WTC11 (cell line): ENCODE results near the gene CORO1C.

Experiments
- CTCF ChIP-seq: fragments of 200-600 bp; IDR thresholded peaks from 2 replicates; pipeline ENCODE4 v1.8.0; 2022; ENCODE audit warnings: antibody characterized with exemption
- MAX ChIP-seq: sonication (generic); formaldehyde crosslinking; IDR thresholded peaks from 2 replicates; pipeline ENCODE4 v1.8.0; 2022; ENCODE audit warnings: mild to moderate bottlenecking, missing genetic modification reagents
- PRRX2 ChIP-seq: fragments of 250-450 bp; sonication (Bioruptor Pico); IDR thresholded peaks from 2 replicates; pipeline ENCODE4 v1.8.0; 2021; ENCODE audit warnings: mild to moderate bottlenecking
- SP1 ChIP-seq: sonication (generic); formaldehyde crosslinking; conservative IDR thresholded peaks from 2 replicates; pipeline ENCODE4 v1.8.1; 2022; ENCODE audit warnings: missing genetic modification reagents
- USF2 ChIP-seq: sonication (generic); formaldehyde crosslinking; IDR thresholded peaks from 2 replicates; pipeline ENCODE4 v1.8.1; 2023; ENCODE audit warnings: mild to moderate bottlenecking, missing genetic modification reagents, moderate library complexity

DNA sequence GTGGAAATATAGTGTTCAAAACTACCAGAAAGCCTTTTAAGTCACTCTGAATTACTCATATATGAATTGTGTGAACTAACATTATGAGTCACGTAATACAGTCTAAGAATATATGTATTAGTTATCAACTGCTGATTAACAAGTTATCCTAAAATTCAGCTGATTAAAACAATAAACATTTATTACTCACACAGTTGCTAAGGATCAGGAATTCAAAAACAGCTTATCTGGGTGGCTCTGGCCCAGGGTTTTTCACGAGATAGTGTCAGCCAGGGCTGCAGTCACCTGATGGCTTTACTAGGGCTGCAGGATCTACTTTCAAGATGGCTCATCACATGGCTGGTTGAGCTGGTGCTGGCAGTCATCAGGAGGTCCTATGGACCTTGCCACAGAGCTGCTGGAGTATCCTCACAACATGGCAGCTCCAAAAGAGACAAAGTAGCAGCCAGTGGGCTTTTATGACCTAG lies 36.5 kb downstream of the CORO1C start:
- TF ChIP-seq PRRX2 (CRISPR knock-in tag) (no peak), USF2 (CRISPR knock-in tag) (no peak), SP1 (CRISPR knock-in tag) (no peak), CTCF (no peak), MAX (no peak)
